Cardiac fibroblast (primary cell): Measurements from ENCODE around the gene TNFRSF12A.

ENCODE experiments used
- DNase-seq, 2 donors: peaks; one replicate each; pipeline versions ENCODE4 v3.0.0 to v3.0.0-alpha.2; 2010; ENCODE audit warnings: low read depth in 2 of 2
- H3K4me3 ChIP-seq, 2 donors: replicated peaks in 1 of 2; 1 replicate in 1 of 2; 2 replicates in 1 of 2; pipeline ENCODE4 v1.5.1; 2011; ENCODE audit warnings: low read depth in 2 of 2, low read length in 2 of 2, mild to moderate bottlenecking in 2 of 2, moderate library complexity in 1 of 2
- CTCF ChIP-seq: IDR thresholded peaks from one replicate; pipeline ENCODE4 v1.5.1; 2011; ENCODE audit warnings: low read depth, mild to moderate bottlenecking, low read length, inconsistent platforms

TNFRSF12A gene

GRCh38 chr16:2985893-2986355 lies 34.2 kb upstream of the TNFRSF12A start:
- no peak overlapping the region for H3K4me3 ChIP-seq
- no peak for DNase-seq
- no peak for TF ChIP-seq CTCF

DNA sequence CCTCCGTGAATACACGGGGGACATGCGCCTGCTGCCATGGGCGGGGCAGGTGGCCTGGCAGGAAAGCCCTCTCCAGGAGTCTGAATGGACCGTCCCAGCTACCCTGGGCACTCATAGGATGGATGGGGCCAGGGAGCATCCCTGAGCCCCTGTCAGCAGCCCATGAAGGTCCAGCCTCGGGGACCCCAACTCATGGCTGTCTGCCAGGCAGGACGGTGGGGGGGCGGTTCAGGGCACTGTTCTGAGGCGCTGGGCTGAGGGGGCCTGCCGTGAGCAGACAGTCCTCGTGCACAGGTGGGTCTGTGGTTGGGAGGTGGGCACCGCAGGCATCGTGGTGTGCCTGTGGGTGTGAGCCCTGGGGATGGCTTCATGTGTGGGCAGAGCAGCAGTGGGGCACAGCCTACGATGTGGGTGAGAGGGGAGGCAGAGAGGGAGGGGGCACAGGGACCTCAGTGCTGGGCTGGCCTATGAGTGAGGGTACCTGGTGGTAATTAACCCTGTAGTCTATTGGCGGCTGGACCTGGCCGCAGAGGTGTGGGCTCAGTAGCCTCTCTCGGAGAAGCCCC lies 33.5 kb upstream of the TNFRSF12A start:
- DNase-seq: no peak
- TF ChIP-seq CTCF: no peak
- H3K4me3 ChIP-seq: no peak overlapping the region

DNA sequence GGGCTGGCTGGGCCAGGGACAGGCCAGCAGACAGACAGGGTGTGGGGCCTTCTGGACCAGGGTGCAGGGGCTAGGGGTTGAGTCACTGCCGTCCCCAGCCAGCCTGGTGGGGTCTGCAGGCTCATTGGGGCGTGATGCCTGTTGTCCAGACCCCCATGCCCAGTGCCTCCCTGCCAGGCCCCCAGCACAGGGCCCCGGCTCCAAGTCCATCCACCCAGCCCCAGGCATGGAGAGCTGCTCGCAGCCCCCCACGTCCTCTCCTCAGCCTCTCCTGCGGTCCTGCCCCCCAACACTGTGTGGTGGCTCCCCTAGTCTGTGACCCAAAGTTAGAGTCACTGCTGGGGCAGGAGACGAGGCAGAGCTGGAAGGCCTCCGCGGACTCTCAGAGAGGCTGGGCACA lies 32.9 kb upstream of the TNFRSF12A start:
- no peak for TF ChIP-seq CTCF
- H3K4me3 ChIP-seq: no peak overlapping the region
- no peak for DNase-seq

- no peak for DNase-seq
- TF ChIP-seq CTCF: no peak
- H3K4me3 ChIP-seq: no peak overlapping the region
Measured at GRCh38 chr16:2987833-2988232, 32.3 kb upstream of the TNFRSF12A start.

DNA sequence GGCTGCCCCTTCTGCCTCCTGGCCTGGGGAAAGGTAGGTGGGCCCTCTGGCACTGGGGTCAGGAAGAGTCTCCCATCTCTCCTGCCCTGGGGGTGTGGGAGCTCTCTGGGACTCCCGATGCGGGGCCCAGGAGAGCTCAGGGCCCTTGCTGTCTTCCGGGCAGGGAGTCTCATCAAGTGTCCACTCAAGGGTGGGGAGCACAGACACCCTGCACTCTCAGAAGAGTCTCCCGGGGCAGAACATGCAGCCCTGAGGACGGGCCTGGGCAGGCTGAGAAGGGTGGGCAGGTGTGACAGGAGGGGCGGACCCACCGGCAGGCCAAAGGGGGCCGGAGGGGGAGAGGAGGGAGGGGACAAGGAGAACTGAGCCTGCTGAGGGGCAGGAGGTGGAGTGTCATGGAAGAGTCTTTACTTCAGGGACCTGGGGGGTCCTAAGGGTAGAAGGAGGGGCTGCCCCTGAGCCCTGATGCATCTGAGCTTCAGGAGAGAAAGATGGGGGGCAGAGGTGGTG lies 31.5 kb upstream of the TNFRSF12A start:
- DNase-seq: no peak
- H3K4me3 ChIP-seq: no peak overlapping the region
- TF ChIP-seq CTCF: no peak

DNA sequence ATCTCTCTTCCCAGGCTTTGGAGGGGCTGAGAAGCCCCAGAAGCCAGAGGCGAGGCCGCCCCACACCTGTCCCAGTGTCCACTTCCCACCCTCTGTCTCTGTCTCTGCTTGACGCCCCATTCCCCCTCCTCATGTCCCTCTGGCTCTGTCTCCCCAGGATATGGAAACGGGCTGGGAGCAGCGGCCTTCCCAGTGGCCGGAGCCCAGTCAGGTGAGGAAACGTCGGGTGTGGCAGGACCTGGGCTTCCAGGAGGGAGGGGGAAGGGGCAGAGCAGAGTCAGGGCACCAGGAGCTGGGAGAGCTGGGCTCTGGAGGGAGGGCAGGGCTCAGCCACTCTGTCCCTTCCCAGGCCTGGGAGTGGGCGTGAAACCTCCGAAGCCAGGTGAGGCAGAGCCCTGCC lies 29.3 kb upstream of the TNFRSF12A start:
- H3K4me3 ChIP-seq: no peak overlapping the region
- no peak for DNase-seq

More for the DNA sequence above, 29.3 kb upstream of the TNFRSF12A start:
- no peak for TF ChIP-seq CTCF
